Measurements from ENCODE around the gene ACOT11. TPM values are rescaled to one million over a fixed set of nuclear protein-coding genes. Genes with fewer than 3 reads are reported as not detected.

Gene ACOT11
- total RNA-seq, 2 donors from 2014 or later: 5.6 to 6.0 TPM

DNA sequence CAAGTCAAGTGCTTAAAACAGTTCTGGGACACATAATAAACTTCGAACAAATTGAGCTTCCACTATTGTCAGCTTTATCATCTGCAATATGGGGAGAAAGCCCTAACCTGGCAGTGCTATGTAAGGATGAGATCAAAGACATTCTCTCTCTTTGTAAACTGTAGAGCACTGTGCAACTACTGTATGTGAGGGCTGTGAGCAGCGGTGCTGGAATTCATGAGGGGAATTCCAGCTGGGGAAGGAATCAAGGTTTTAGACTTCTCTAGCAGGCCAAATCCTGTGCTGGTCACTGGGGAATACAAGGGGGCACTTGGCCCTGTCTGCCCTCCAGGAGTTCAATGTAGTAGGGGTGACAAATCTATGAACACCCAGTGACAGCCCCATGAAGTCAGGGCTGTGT is 66.0 kb downstream of the ACOT11 start:
- H3K9me3 Mint-ChIP-seq: no peaks in the 10 kb centered on the region
- no peak for DNase-seq

DNA sequence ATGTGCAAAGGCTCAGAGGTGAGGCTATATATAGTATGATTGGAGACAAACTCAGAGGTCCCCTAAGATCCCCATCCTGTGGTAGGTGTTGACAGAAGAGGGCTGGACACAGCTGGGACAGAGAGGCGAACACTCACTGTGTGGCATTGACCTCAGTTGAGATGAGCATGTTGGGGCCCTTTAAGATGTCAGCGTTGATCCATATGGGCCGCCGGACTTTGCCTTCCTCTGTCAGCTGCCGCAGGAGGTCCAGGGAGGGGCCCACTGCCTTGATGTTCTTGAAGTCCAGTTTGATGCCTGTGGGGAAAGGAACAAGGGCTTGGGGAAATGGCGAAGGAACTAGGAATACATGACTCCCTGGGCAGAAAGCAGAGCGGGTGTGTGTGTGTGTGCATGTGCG is 66.5 kb downstream of the ACOT11 start:
- H3K27me3 ChIP-seq (ENCODE audit: control insufficient read depth, insufficient read depth, low read length, poor library complexity, severe bottlenecking): peaks cover 7% of the 10 kb centered on the region
- no peak overlapping the region for H3K4me3 Mint-ChIP-seq
- H3K4me1 ChIP-seq (ENCODE audit: control insufficient read depth, insufficient read depth, low read length): no peaks in the 10 kb centered on the region
- H3K9me3 Mint-ChIP-seq: no peaks in the 10 kb centered on the region
- H3K4me1 Mint-ChIP-seq: peaks cover 6% of the 10 kb centered on the region
- H3K9me3 ChIP-seq (ENCODE audit: control insufficient read depth, low read length): no peaks in the 10 kb centered on the region
- TF ChIP-seq, protein P1, sequence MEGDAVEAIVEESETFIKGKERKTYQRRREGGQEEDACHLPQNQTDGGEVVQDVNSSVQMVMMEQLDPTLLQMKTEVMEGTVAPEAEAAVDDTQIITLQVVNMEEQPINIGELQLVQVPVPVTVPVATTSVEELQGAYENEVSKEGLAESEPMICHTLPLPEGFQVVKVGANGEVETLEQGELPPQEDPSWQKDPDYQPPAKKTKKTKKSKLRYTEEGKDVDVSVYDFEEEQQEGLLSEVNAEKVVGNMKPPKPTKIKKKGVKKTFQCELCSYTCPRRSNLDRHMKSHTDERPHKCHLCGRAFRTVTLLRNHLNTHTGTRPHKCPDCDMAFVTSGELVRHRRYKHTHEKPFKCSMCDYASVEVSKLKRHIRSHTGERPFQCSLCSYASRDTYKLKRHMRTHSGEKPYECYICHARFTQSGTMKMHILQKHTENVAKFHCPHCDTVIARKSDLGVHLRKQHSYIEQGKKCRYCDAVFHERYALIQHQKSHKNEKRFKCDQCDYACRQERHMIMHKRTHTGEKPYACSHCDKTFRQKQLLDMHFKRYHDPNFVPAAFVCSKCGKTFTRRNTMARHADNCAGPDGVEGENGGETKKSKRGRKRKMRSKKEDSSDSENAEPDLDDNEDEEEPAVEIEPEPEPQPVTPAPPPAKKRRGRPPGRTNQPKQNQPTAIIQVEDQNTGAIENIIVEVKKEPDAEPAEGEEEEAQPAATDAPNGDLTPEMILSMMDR (conservative IDR thresholded peaks at IDR 0.05): no peak
- H3K9ac ChIP-seq (ENCODE audit: extremely low read depth, low read length, poor library complexity, severe bottlenecking): no peak overlapping the region
- H3K27ac ChIP-seq (ENCODE audit: low read depth, low read length): no peak overlapping the region
- H3K36me3 ChIP-seq (ENCODE audit: control insufficient read depth, insufficient read depth, low read length): no peaks in the 10 kb centered on the region
- no peaks in the 10 kb centered on the region for H3K36me3 Mint-ChIP-seq (ENCODE audit: low read depth)
- DNase-seq: no peak
- H3K27me3 Mint-ChIP-seq (ENCODE audit: insufficient read depth): peaks cover 5% of the 10 kb centered on the region
- 79 to 85% methylated on average over 4 to 8 of the region's 8 CpGs for WGBS, 2 experiments (ENCODE audit: insufficient coverage in 1 of 2, insufficient read length in 1 of 2)
- no peak overlapping the region for H3K27ac Mint-ChIP-seq
- no peak overlapping the region for H3K4me3 ChIP-seq (ENCODE audit: low read length)

More for the DNA sequence above, 66.0 kb downstream of the ACOT11 start:
- 85 to 94% methylated on average over 2 of the region's 2 CpGs for WGBS, 2 experiments (ENCODE audit: insufficient coverage in 1 of 2, insufficient read length in 1 of 2)
- TF ChIP-seq, protein P1 (conservative IDR thresholded peaks at IDR 0.05): no peak
- Mint-ChIP-seq H3K4me3 (no peak overlapping the region), H3K36me3 (ENCODE audit: low read depth) (no peaks in the 10 kb centered on the region), H3K27me3 (ENCODE audit: insufficient read depth) (peaks cover 2% of the 10 kb centered on the region), H3K4me1 (peaks cover 6% of the 10 kb centered on the region), H3K27ac (no peak overlapping the region)
- no peaks in the 10 kb centered on the region for H3K36me3 ChIP-seq (ENCODE audit: control insufficient read depth, insufficient read depth, low read length)
- H3K27ac ChIP-seq (ENCODE audit: low read depth, low read length): no peak overlapping the region
- no peaks in the 10 kb centered on the region for H3K4me1 ChIP-seq (ENCODE audit: control insufficient read depth, insufficient read depth, low read length)
- peaks cover 2% of the 10 kb centered on the region for H3K27me3 ChIP-seq (ENCODE audit: control insufficient read depth, insufficient read depth, low read length, poor library complexity, severe bottlenecking)
- H3K9me3 ChIP-seq (ENCODE audit: control insufficient read depth, low read length): no peaks in the 10 kb centered on the region
- H3K4me3 ChIP-seq (ENCODE audit: low read length): no peak overlapping the region
- H3K9ac ChIP-seq (ENCODE audit: extremely low read depth, low read length, poor library complexity, severe bottlenecking): no peak overlapping the region

DNA sequence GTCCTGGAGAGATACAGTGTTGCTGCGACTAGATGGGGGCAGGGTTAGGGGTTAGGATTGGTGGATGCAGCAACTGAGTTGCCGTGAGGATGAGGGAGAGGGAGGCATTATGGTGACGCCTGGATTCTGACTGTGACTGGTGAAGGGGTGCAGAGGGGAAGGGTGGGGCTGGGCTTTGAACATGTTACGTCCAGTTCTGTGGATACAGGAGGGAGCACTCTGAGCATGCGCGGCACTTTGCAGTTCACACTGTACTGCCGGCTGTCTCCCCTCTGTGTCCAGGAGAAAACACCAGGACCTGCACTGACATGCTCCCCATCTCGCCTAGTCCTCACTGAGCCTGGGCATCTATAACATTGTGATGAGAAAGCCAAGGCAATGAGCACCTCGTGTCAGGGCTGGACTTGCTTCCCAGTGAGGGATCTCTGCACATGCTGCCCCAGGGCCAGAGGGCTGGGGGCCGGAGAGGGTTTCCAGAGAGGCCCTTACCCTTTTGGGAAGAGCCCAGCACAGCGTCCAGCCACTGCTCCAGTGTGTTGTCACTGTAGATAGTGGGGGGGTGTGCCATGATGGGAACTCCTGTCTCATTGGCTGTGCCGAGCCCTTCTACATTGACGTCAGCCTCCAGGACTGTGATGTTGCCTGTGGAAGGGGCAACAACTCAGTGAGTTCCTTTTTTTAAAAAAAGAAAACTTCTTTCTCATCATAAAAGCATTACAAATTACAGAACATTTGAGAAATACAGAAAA is 67.7 kb downstream of the ACOT11 start:
- Mint-ChIP-seq H3K4me1 (peaks cover 6% of the 10 kb centered on the region), H3K27me3 (ENCODE audit: insufficient read depth) (peaks cover 8% of the 10 kb centered on the region), H3K27ac (no peak overlapping the region), H3K36me3 (ENCODE audit: low read depth) (no peaks in the 10 kb centered on the region), H3K4me3 (no peak overlapping the region), H3K9me3 (no peaks in the 10 kb centered on the region)
- no peaks in the 10 kb centered on the region for H3K36me3 ChIP-seq (ENCODE audit: control insufficient read depth, insufficient read depth, low read length)
- TF ChIP-seq, protein P1 (conservative IDR thresholded peaks at IDR 0.05): no peak
- 83 to 87% methylated on average over 8 to 13 of the region's 13 CpGs for WGBS, 2 experiments (ENCODE audit: insufficient coverage in 1 of 2, insufficient read length in 1 of 2)
- no peak for DNase-seq
- H3K9ac ChIP-seq (ENCODE audit: extremely low read depth, low read length, poor library complexity, severe bottlenecking): no peak overlapping the region
- H3K4me1 ChIP-seq (ENCODE audit: control insufficient read depth, insufficient read depth, low read length): no peaks in the 10 kb centered on the region
- no peak overlapping the region for H3K4me3 ChIP-seq (ENCODE audit: low read length)
- H3K27ac ChIP-seq (ENCODE audit: low read depth, low read length): no peak overlapping the region
- no peaks in the 10 kb centered on the region for H3K9me3 ChIP-seq (ENCODE audit: control insufficient read depth, low read length)
- peaks cover 15% of the 10 kb centered on the region for H3K27me3 ChIP-seq (ENCODE audit: control insufficient read depth, insufficient read depth, low read length, poor library complexity, severe bottlenecking)

All from endodermal cell (in vitro differentiated cells).